ENCODE measurements around the gene IDH1. TPM values are rescaled to one million over a fixed set of nuclear protein-coding genes. Genes with fewer than 3 reads are reported as not detected.

Gene IDH1
- 82.6 and 142 TPM in 2 replicates for total RNA-seq

DNA sequence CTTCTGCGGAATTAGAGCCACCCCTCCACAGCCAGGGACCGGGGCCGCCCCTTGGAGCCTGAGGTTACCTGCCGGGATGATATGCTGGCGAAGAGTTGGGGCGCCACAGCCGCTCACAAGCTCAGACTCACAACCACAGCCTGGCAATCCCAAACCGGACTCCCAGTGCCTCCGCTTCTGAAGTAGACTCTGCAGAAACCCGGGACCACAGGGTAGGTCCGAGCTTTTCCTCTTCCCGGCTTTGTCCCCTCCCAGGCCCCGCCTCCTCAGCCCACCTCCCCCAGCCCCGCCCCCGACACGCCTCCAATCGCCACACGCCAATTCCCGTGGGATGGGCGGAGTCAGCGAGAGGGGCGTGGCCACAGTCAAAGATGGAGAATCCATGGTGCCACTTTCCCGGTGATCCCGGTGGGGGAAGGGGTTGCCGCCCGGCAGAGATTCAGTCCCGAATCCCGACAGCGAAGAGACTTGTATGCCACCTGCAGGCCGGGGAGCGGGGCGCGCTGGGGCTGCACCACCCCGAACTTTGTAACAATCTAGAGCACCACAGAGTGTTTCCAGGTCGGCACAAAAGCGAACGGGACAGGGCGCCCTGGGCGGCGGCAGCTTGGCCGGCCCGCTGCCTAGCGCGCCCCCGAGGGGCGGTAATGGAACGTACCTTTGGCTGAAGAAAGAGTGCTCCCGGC is at the start of gene IDH1:
Gene IDH1, minus strand, starts transcription at position 201 of the 686 bp plus-strand sequence. CDS start 3,520 bp downstream, outside the sequence.

DNA sequence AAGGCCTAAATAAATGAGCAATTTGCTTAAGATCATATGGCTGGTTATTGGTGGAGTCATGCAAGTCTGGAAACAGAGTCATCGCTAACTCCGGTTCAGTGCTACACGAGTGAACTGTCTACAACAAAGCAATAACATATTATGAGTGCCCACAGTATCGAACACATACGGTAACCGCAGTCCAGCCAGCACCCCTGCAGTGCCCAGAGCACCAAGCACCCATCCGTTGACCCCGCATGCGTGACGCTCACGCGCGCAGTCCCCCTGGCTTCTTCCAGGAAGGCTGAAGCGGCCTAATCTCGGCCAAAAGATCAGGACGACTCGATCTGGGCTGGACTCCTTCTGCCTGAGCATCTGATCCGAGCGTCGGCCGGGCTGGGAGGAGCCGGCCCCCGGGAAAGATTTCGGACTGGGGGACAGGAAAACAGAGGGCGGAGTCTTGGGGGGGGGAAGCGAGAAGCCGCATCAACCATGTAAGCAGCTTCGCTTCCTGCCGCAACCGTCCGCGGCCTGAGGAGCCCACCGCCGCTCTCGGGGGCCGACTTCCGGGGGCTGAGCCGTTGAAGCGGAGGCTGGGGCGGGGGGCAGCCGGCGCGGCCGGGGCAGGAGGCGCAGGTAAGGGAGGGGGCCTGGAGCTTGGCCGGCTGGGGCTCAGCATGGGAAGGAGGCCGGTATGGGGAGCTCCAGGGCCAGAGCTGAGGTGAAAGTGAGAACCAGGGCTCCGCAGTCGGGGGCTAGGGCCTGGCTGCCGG is 11.1 kb upstream of the IDH1 start, which contains the start of gene PIKFYVE:
Gene PIKFYVE, plus strand, starts transcription at position 455 of the 752 bp plus-strand sequence. CDS start 5,265 bp downstream, outside the sequence.

DNA sequence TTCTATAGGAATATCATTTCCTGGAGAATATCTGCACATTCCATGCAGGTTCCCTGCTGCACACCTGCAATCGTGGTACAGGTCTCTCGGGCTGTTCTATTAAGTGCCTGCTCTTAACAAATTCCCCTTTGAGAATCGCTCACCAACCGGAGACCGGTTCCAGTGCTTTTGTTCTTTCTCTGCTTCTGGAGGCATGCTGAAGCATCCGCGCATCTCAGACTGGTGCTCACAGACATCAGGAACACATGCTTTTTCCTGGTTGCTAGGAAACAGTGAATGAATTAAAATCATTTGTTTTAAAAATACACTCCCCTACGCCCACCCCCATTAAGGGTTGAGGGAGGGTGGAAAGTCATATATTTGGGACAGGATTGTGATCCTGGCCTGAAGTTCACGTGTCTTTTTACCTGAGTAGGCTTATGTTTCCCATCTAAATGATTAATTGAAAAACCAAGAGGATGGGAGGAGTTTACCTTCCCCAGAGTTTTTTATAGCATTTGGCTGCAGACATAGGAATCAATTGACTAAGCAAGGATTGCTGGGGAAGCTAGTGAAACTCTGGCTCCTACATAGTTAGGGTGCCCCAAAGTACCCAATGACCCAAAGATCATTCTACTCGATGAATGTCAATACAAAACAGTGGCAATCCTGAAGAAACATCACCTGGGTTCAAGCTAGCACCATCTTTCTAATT is 64.9 kb downstream of the IDH1 start, which contains the start of gene C2orf80:
Gene C2orf80, minus strand, starts transcription at position 221 of the 694 bp plus-strand sequence. CDS start 3,044 bp downstream, outside the sequence.

Other genes starting within 250 kb of the IDH1 start
- 3.7 and 13.3 TPM in 2 replicates for gene PLEKHM3, start 229.5 kb downstream of the IDH1 start, total RNA-seq
- gene CRYGD, start 130.5 kb downstream of the IDH1 start, total RNA-seq: not detected in 2 replicates
- not detected in 2 replicates for gene CRYGC, start 125.2 kb downstream of the IDH1 start, total RNA-seq
- gene CRYGB, start 108.9 kb downstream of the IDH1 start, total RNA-seq: not detected in 2 replicates
- not detected in 2 replicates for gene CRYGA, start 91.5 kb downstream of the IDH1 start, total RNA-seq
- gene C2orf80, start 65.0 kb downstream of the IDH1 start, total RNA-seq: not detected in 2 replicates
- 12.4 and 21.7 TPM in 2 replicates for gene PIKFYVE, start 11.2 kb upstream of the IDH1 start, total RNA-seq
- gene PTH2R, start 151.7 kb upstream of the IDH1 start, total RNA-seq: not detected in 2 replicates

Measured in epithelial cell of alveolus of lung (primary cell).